Suprapubic skin (tissue), 4 donors: ENCODE results near the gene ACOT11. TPM values are rescaled to one million over a fixed set of nuclear protein-coding genes. Genes with fewer than 3 reads are reported as not detected.

Experiments
- DNase-seq, 2 donors: peaks; one replicate each; pipeline ENCODE4 v3.0.0-alpha.2; 2019; ENCODE audit warnings: low spot score in 2 of 2
- H3K27ac ChIP-seq: fragments of 200-600 bp; sonication (generic); one replicate; pipeline ENCODE4 v1.5.1; 2019
- H3K27me3 ChIP-seq: fragments of 200-600 bp; sonication (generic); one replicate; pipeline ENCODE4 v1.5.1; 2019
- H3K36me3 ChIP-seq: fragments of 200-600 bp; sonication (generic); one replicate; pipeline ENCODE4 v1.5.1; 2019
- H3K4me1 ChIP-seq: fragments of 200-600 bp; sonication (generic); one replicate; pipeline ENCODE4 v1.5.1; 2019
- H3K4me3 ChIP-seq: fragments of 200-600 bp; sonication (generic); one replicate; pipeline ENCODE4 v1.5.1; 2019; ENCODE audit warnings: mild to moderate bottlenecking
- H3K9me3 ChIP-seq: fragments of 200-600 bp; sonication (generic); one replicate; pipeline ENCODE4 v1.5.1; 2019
- EP300 ChIP-seq: sonication (generic); formaldehyde crosslinking; IDR thresholded peaks from one replicate; pipeline ENCODE4 v1.6.1; 2017; ENCODE audit warnings: antibody characterized with exemption
- POLR2A ChIP-seq, 2 donors: fragments of 450-650 bp; IDR thresholded peaks; one replicate each; pipeline ENCODE4 v1.6.1; 2017; ENCODE audit warnings: antibody characterized with exemption in 2 of 2, mild to moderate bottlenecking in 2 of 2, moderate library complexity in 2 of 2
- POLR2AphosphoS5 ChIP-seq, 3 donors: sonication (generic); formaldehyde crosslinking; IDR thresholded peaks; one replicate each; pipeline ENCODE4 v1.6.1; 2017; ENCODE audit warnings: antibody characterized with exemption in 3 of 3
- WGBS: methylation state at CpG from one replicate; pipeline ENCODE4 v1.1.5; 2018; 5-methylcytosine and 5-hydroxymethylcytosine counted together
- total RNA-seq, 4 donors: library from RNA; depleted of rRNA; stranded (reverse); fragments of >200 nt; gene quantifications; one replicate each; pipeline ENCODE4 v1.1.0, GENCODE V29; 2016
- TF ChIP-seq, protein P1 (sequence below), 2 donors: fragments of 200-600 bp in 1 of 2; fragments of 450-650 bp in 1 of 2; sonication (generic) in 1 of 2; IDR thresholded peaks; one replicate each; pipeline ENCODE4 v1.5.1; 2016 to 2019; ENCODE audit warnings: antibody characterized with exemption in 2 of 2, mild to moderate bottlenecking in 1 of 2, moderate library complexity in 1 of 2

The ACOT11 gene
- total RNA-seq, 4 donors from 2014 or later, result 4.7 to 8.5 (median 6.9) TPM

DNA sequence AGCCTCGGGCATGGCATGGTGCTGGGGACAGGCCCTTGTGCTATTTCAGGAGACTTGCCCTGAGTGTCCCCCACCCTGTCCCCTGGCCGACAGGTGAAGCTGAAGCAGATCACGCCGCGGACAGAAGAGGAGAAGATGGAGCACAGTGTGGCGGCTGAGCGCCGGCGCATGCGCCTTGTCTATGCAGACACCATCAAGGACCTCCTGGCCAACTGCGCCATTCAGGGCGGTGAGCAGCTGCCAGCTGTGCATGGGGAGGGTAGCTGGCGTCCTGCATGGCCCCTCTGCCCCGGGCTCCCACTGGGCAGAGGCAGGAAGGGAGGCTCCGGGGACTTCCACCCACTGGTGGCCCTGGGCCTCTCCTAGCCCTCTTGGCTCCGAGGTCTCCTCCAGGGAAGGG, 46.4 kb downstream of the ACOT11 start:
- H3K27me3 ChIP-seq, result no peaks in the 10 kb centered on the region
- no peaks in the 10 kb centered on the region for H3K4me1 ChIP-seq
- no peaks in the 10 kb centered on the region for H3K36me3 ChIP-seq
- TF ChIP-seq EP300 (no peak), POLR2AphosphoS5 (IDR thresholded peaks at IDR 0.05) (no peak), POLR2A (IDR thresholded peaks at IDR 0.05) (no peak)
- TF ChIP-seq, protein P1, sequence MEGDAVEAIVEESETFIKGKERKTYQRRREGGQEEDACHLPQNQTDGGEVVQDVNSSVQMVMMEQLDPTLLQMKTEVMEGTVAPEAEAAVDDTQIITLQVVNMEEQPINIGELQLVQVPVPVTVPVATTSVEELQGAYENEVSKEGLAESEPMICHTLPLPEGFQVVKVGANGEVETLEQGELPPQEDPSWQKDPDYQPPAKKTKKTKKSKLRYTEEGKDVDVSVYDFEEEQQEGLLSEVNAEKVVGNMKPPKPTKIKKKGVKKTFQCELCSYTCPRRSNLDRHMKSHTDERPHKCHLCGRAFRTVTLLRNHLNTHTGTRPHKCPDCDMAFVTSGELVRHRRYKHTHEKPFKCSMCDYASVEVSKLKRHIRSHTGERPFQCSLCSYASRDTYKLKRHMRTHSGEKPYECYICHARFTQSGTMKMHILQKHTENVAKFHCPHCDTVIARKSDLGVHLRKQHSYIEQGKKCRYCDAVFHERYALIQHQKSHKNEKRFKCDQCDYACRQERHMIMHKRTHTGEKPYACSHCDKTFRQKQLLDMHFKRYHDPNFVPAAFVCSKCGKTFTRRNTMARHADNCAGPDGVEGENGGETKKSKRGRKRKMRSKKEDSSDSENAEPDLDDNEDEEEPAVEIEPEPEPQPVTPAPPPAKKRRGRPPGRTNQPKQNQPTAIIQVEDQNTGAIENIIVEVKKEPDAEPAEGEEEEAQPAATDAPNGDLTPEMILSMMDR (IDR thresholded peaks at IDR 0.05), result no peak
- WGBS, result 97% methylated on average over 16 of the region's 16 CpGs
- no peak overlapping the region for H3K4me3 ChIP-seq
- DNase-seq, result no peak
- no peak overlapping the region for H3K27ac ChIP-seq
- H3K9me3 ChIP-seq, result no peaks in the 10 kb centered on the region

DNA sequence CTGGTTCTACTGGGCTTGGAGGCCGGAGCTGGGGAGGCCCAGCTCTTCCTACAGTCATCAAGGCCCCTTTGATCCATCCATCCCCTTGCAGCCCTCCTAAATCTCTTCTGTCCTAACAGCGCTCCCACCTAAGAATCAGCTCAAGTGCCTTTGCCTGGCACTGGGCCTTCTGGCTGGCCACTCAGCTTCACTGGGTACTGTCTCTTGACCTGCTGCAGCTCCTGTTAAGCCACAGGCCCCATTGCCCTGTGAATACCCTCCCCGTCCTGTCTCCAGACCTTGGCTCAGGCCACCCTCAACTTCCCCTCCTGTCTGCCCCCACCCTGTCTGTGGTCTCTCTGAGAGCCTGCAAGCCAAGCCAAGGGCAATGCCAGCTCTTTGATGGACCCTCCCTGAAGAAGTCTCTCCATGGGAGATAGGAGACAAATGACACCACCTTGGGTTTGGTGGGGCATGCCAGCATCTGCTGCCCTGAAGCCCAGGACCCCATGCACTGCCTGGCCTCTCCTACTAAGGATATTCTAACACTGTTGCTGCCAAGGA, 48.0 kb downstream of the ACOT11 start:
- DNase-seq, result no peak
- Histone ChIP-seq H3K27ac (no peak overlapping the region), H3K4me3 (no peak overlapping the region), H3K9me3 (no peaks in the 10 kb centered on the region), H3K27me3 (no peaks in the 10 kb centered on the region), H3K36me3 (no peaks in the 10 kb centered on the region), H3K4me1 (no peaks in the 10 kb centered on the region)
- TF ChIP-seq POLR2A (IDR thresholded peaks at IDR 0.05), result no peak
- no peak for TF ChIP-seq POLR2AphosphoS5 (IDR thresholded peaks at IDR 0.05)
- no peak for TF ChIP-seq EP300
- TF ChIP-seq, protein P1 (IDR thresholded peaks at IDR 0.05), result no peak
- 94% methylated on average over 3 of the region's 3 CpGs for WGBS

DNA sequence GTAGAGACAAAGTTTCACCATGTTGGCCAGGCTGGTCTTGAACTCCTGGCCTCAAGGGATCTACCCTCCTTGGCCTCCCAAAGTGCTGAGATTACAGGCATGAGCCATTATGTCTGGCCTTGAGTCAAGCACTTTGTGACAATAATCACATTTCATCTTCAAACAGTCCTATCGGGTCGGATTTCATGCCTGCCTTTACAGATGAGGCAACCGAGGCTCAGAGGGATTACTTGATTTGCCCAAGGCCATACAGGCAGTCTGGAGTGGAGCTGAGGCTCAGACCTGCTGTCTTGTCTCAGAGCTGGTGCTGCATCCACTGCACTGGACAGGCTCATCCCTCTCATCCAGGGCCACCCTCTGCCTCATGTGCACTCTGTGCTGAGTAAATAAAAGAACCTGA, 48.7 kb downstream of the ACOT11 start:
- Histone ChIP-seq H3K27ac (no peak overlapping the region), H3K4me3 (no peak overlapping the region), H3K36me3 (peaks cover 2% of the 10 kb centered on the region), H3K27me3 (no peaks in the 10 kb centered on the region), H3K4me1 (no peaks in the 10 kb centered on the region), H3K9me3 (no peaks in the 10 kb centered on the region)
- TF ChIP-seq POLR2AphosphoS5 (IDR thresholded peaks at IDR 0.05) (no peak), POLR2A (IDR thresholded peaks at IDR 0.05) (no peak), EP300 (no peak)
- TF ChIP-seq, protein P1 (IDR thresholded peaks at IDR 0.05), result no peak
- DNase-seq, result no peak
- 90% methylated on average over 3 of the region's 3 CpGs for WGBS

DNA sequence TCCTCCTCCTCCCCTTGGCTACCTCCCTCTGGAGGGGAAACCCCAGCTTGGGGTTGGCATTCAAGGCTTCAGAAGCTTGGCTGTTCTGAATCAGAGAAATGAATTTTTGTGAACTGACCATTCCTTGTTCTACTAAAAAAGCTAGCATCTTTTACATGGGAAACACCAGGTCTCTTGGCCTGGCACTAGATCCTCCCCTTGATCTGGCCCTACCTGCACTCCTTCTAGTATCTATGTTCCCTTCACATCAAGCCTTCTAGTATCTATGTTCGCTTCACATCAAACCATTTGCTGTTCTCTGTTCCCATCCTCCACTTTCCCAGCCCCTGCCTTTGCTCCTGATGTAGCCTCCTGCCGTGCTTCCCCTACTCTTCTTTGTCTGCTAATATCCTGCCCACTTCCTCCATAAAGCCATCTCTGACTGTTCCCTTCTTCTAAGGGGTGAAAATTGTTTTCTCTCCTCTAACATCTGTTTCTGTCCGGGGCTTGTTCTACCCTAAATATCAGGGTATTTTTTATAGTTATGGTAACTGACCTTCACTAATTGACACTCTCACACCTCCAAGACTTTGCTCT, 49.5 kb downstream of the ACOT11 start:
- DNase-seq, result no peak
- peaks cover 2% of the 10 kb centered on the region for H3K36me3 ChIP-seq
- H3K9me3 ChIP-seq, result no peaks in the 10 kb centered on the region
- no peak overlapping the region for H3K27ac ChIP-seq
- no peaks in the 10 kb centered on the region for H3K27me3 ChIP-seq
- WGBS, result 96% methylated on average over 3 of the region's 3 CpGs
- no peaks in the 10 kb centered on the region for H3K4me1 ChIP-seq
- H3K4me3 ChIP-seq, result no peak overlapping the region
- TF ChIP-seq EP300 (no peak), POLR2A (IDR thresholded peaks at IDR 0.05) (no peak)
- TF ChIP-seq, protein P1 (IDR thresholded peaks at IDR 0.05), result no peak

DNA sequence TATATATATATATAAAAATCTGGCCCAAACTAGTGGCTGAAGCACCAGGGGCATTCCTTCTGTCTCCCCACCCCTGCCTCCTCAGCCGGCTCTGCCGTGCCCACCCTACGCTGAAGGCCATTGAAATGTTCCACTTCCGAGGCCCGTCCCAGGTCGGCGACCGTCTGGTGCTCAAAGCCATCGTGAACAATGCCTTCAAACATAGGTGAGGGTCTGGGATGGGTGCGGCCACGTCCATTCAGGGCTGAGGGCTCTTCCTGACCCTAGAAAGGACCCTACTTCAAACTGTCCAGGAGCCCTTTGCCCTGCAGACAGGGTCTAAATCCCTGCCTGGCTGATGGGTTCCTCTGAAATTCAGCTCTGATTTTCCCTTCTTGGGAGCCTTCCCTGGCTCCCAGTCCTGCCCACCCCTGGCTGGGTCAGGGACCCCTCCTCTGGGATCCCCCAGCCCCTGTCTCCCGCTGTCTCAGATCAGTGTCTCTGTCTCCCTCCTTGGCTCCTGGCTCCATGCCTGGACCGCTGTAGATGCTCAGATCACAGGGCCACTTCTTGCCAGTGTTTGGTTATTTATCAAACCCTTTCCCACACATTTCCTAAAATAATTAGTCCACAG, 51.3 kb downstream of the ACOT11 start:
- Histone ChIP-seq H3K4me3 (no peak overlapping the region), H3K27me3 (no peaks in the 10 kb centered on the region), H3K36me3 (peaks cover 2% of the 10 kb centered on the region), H3K9me3 (no peaks in the 10 kb centered on the region), H3K27ac (no peak overlapping the region), H3K4me1 (no peaks in the 10 kb centered on the region)
- no peak for DNase-seq
- TF ChIP-seq, protein P1 (IDR thresholded peaks at IDR 0.05), result no peak
- TF ChIP-seq POLR2A (IDR thresholded peaks at IDR 0.05) (no peak), EP300 (no peak), POLR2AphosphoS5 (IDR thresholded peaks at IDR 0.05) (no peak)
- WGBS, result 93% methylated on average over 11 of the region's 13 CpGs
